Ureter (tissue), 1 donor: Measurements from ENCODE around the gene DNMT1. TPM values are rescaled to one million over a fixed set of nuclear protein-coding genes. Genes with fewer than 3 reads are reported as not detected.
"Not testable (repeated sequence)": the region's sequence is repeated elsewhere in the genome, so short reads cannot be mapped to it uniquely, and the experiment has no call there.

ENCODE experiments used
- DNase-seq: peaks from one replicate; pipeline ENCODE4 v3.0.0-alpha.2; 2020; ENCODE audit warnings: low spot score
- total RNA-seq: library from RNA; stranded (reverse); gene quantifications from one replicate; pipeline ENCODE4 v1.2.4, GENCODE V29; 2023
- donor health status: DM: yes; HTN: yes; CAD: no.

DNMT1 gene
- total RNA-seq, 1 donor from 2014 or later = 61.1 TPM

GRCh38 chr19:10222201-10222890 is 27.6 kb upstream of the DNMT1 start:
- no peak for DNase-seq

GRCh38 chr19:10220695-10221094 is 25.9 kb upstream of the DNMT1 start:
- DNase-seq = no peak

- DNase-seq = no peak
These were observed 24.9 kb upstream of the DNMT1 start for GRCh38 chr19:10219678-10220077.

- no peak for DNase-seq
These were observed 22.3 kb upstream of the DNMT1 start for GRCh38 chr19:10217085-10217484.

GRCh38 chr19:10214784-10215183 is 20.0 kb upstream of the DNMT1 start:
- no peak for DNase-seq

- no peak for DNase-seq
These were observed 16.9 kb upstream of the DNMT1 start for GRCh38 chr19:10211691-10212090.

GRCh38 chr19:10211061-10211460 is 16.3 kb upstream of the DNMT1 start:
- DNase-seq = no peak

GRCh38 chr19:10209315-10209714 is 14.6 kb upstream of the DNMT1 start:
- no peak for DNase-seq

GRCh38 chr19:10207026-10207425 is 12.3 kb upstream of the DNMT1 start:
- no peak for DNase-seq

- no peak for DNase-seq
These were observed 11.6 kb upstream of the DNMT1 start for GRCh38 chr19:10206226-10206885.

- DNase-seq = no peak
These were observed 10.9 kb upstream of the DNMT1 start for GRCh38 chr19:10205636-10206035.

- DNase-seq = no peak
These were observed 8.9 kb upstream of the DNMT1 start for GRCh38 chr19:10203686-10204085.

GRCh38 chr19:10201176-10201575 is 6.4 kb upstream of the DNMT1 start:
- DNase-seq = no peak

- DNase-seq = not testable (repeated sequence)
These were observed 5.3 kb upstream of the DNMT1 start for GRCh38 chr19:10200101-10200500.

GRCh38 chr19:10198889-10199644 is 4.3 kb upstream of the DNMT1 start:
- not testable (repeated sequence) for DNase-seq

GRCh38 chr19:10195199-10195519 is 406 bp upstream of the DNMT1 start:
- no peak for DNase-seq

- no peak for DNase-seq
These were observed 808 bp downstream of the DNMT1 start for GRCh38 chr19:10193790-10194499.

GRCh38 chr19:10192922-10193321 is 1.8 kb downstream of the DNMT1 start:
- DNase-seq = no peak

GRCh38 chr19:10191347-10191746 is 3.4 kb downstream of the DNMT1 start:
- no peak for DNase-seq

- DNase-seq = no peak
These were observed 4.7 kb downstream of the DNMT1 start for GRCh38 chr19:10190026-10190425.

- DNase-seq = no peak
These were observed 5.1 kb downstream of the DNMT1 start for GRCh38 chr19:10189616-10190015.

- no peak for DNase-seq
These were observed 7.4 kb downstream of the DNMT1 start for GRCh38 chr19:10187315-10187714.
